ENCODE data around the gene MACROD2.

GRCh38 chr20:14966808-14967207 is 971.5 kb downstream of the MACROD2 start:
- TF ChIP-seq ZFP3 (CRISPR knock-in tag; IDR thresholded peaks at IDR 0.05) (no peak), ZFP30 (CRISPR knock-in tag; IDR thresholded peaks at IDR 0.05) (no peak), ARNTL (CRISPR knock-in tag; IDR thresholded peaks at IDR 0.05; ENCODE audit: borderline replicate concordance, low read depth) (no peak), PPARA (CRISPR knock-in tag; IDR thresholded peaks at IDR 0.05; ENCODE audit: borderline replicate concordance) (no peak), BACH2 (CRISPR knock-in tag; IDR thresholded peaks at IDR 0.05; ENCODE audit: borderline replicate concordance) (no peak), ZC3H10 (CRISPR knock-in tag; IDR thresholded peaks at IDR 0.05) (no peak), RARB (CRISPR knock-in tag; IDR thresholded peaks at IDR 0.05) (no peak), ZNF565 (CRISPR knock-in tag; conservative IDR thresholded peaks at IDR 0.05; ENCODE audit: low read depth) (no peak), TCF4 (CRISPR knock-in tag; IDR thresholded peaks at IDR 0.05; ENCODE audit: borderline replicate concordance) (no peak), ZNF8 (CRISPR knock-in tag; IDR thresholded peaks at IDR 0.05) (no peak)
- TF ChIP-seq, protein P1, sequence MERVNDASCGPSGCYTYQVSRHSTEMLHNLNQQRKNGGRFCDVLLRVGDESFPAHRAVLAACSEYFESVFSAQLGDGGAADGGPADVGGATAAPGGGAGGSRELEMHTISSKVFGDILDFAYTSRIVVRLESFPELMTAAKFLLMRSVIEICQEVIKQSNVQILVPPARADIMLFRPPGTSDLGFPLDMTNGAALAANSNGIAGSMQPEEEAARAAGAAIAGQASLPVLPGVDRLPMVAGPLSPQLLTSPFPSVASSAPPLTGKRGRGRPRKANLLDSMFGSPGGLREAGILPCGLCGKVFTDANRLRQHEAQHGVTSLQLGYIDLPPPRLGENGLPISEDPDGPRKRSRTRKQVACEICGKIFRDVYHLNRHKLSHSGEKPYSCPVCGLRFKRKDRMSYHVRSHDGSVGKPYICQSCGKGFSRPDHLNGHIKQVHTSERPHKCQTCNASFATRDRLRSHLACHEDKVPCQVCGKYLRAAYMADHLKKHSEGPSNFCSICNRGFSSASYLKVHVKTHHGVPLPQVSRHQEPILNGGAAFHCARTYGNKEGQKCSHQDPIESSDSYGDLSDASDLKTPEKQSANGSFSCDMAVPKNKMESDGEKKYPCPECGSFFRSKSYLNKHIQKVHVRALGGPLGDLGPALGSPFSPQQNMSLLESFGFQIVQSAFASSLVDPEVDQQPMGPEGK (CRISPR knock-in tag; IDR thresholded peaks at IDR 0.05; ENCODE audit: borderline replicate concordance): no peak
- TF ChIP-seq, protein P2, sequence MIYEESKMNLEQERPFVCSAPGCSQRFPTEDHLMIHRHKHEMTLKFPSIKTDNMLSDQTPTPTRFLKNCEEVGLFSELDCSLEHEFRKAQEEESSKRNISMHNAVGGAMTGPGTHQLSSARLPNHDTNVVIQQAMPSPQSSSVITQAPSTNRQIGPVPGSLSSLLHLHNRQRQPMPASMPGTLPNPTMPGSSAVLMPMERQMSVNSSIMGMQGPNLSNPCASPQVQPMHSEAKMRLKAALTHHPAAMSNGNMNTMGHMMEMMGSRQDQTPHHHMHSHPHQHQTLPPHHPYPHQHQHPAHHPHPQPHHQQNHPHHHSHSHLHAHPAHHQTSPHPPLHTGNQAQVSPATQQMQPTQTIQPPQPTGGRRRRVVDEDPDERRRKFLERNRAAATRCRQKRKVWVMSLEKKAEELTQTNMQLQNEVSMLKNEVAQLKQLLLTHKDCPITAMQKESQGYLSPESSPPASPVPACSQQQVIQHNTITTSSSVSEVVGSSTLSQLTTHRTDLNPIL (CRISPR knock-in tag; IDR thresholded peaks at IDR 0.05; ENCODE audit: low read depth): no peak
